Progenitor cell of endocrine pancreas (in vitro differentiated cells): ENCODE results near the gene TMEM178B. TPM values are rescaled to one million over a fixed set of nuclear protein-coding genes. Genes with fewer than 3 reads are reported as not detected.
"Not testable (repeated sequence)": the region's sequence is repeated elsewhere in the genome, so short reads cannot be mapped to it uniquely, and the experiment has no call there.

Experiments
- DNase-seq: peaks from one replicate; pipeline ENCODE4 v3.0.0; 2021; ENCODE audit warnings: low spot score; ENCODE audit not compliant: unreplicated experiment
- H3K27ac Mint-ChIP-seq: 2 replicates; pipeline ENCODE4 v1.8.0; 2021; ENCODE audit warnings: mild to moderate bottlenecking, moderate library complexity, mixed read lengths
- H3K27me3 Mint-ChIP-seq: 2 replicates; pipeline ENCODE4 v1.8.0; 2021; ENCODE audit warnings: mixed read lengths
- H3K36me3 Mint-ChIP-seq: 2 replicates; pipeline ENCODE4 v1.8.0; 2022; ENCODE audit warnings: mixed read lengths; ENCODE audit not compliant: insufficient read depth
- H3K4me1 Mint-ChIP-seq: 2 replicates; pipeline ENCODE4 v1.8.0; 2021; ENCODE audit warnings: low read depth, mixed read lengths
- H3K4me3 Mint-ChIP-seq: 2 replicates; pipeline ENCODE4 v1.8.0; 2021; ENCODE audit warnings: low read depth, mild to moderate bottlenecking, moderate library complexity, mixed read lengths
- H3K9me3 Mint-ChIP-seq: 2 replicates; pipeline ENCODE4 v1.8.0; 2021; ENCODE audit warnings: low read depth, mixed read lengths
- CTCF ChIP-seq: fragments of 200-600 bp; sonication (generic); IDR thresholded peaks from one replicate; pipeline ENCODE4 v1.5.0; 2021; ENCODE audit warnings: antibody characterized with exemption, mild to moderate bottlenecking; ENCODE audit not compliant: unreplicated experiment
- long read RNA-seq: library from polyadenylated mRNA; unstranded; transcript quantifications from one replicate; pipeline ENCODE4 v2.0.0, GENCODE V29; 2020
- total RNA-seq: library from RNA; stranded (reverse); gene quantifications from 2 replicates; pipeline ENCODE4 v1.2.1, GENCODE V29; 2021

Gene TMEM178B
- 2.3 and 2.8 TPM in 2 replicates for total RNA-seq
- long read RNA-seq, partial matches to known transcripts: 0 of 4 reads
- long read RNA-seq, other reads (novel, unspliced or antisense): 4 of 4 reads

GRCh38 chr7:141073641-141074161, at the start of gene TMEM178B:
TSS of gene TMEM178B (plus strand) at chr7:141074064.
- H3K27ac Mint-ChIP-seq: peak within 1 kb of the TSS; percentile 23
- peaks cover 43% of the 10 kb centered on the region for H3K27me3 Mint-ChIP-seq
- no peaks in the 10 kb centered on the region for H3K9me3 Mint-ChIP-seq
- peaks cover 11% of the 10 kb centered on the region for H3K4me1 Mint-ChIP-seq
- H3K4me3 Mint-ChIP-seq: peak within 1 kb of the TSS; percentile 73
- no peaks in the 10 kb centered on the region for H3K36me3 Mint-ChIP-seq
- TF ChIP-seq CTCF: no peak
- DNase-seq: peak; percentile 17

- no peak for DNase-seq
- Mint-ChIP-seq H3K27me3 (peaks cover 20% of the 10 kb centered on the region), H3K4me1 (no peaks in the 10 kb centered on the region), H3K27ac (no peak overlapping the region), H3K9me3 (peaks cover 24% of the 10 kb centered on the region), H3K4me3 (no peak overlapping the region), H3K36me3 (peaks cover 2% of the 10 kb centered on the region)
- no peak for TF ChIP-seq CTCF
These were observed 49.2 kb upstream of the TMEM178B start for GRCh38 chr7:141024668-141025067.

GRCh38 chr7:141027043-141027442, 46.8 kb upstream of the TMEM178B start:
- Mint-ChIP-seq H3K4me3 (no peak overlapping the region), H3K27ac (no peak overlapping the region), H3K9me3 (peaks cover 29% of the 10 kb centered on the region), H3K27me3 (peaks cover 8% of the 10 kb centered on the region), H3K36me3 (peaks cover 2% of the 10 kb centered on the region), H3K4me1 (no peaks in the 10 kb centered on the region)
- no peak for DNase-seq
- no peak for TF ChIP-seq CTCF

GRCh38 chr7:141028767-141029166, 45.1 kb upstream of the TMEM178B start:
- Mint-ChIP-seq H3K4me3 (no peak overlapping the region), H3K4me1 (peaks cover 2% of the 10 kb centered on the region), H3K27me3 (no peaks in the 10 kb centered on the region), H3K27ac (no peak overlapping the region), H3K9me3 (peaks cover 29% of the 10 kb centered on the region), H3K36me3 (peaks cover 4% of the 10 kb centered on the region)
- no peak for DNase-seq
- TF ChIP-seq CTCF: no peak

- H3K27me3 Mint-ChIP-seq, DNase-seq, H3K4me1 Mint-ChIP-seq, H3K4me3 Mint-ChIP-seq, H3K36me3 Mint-ChIP-seq: not testable (repeated sequence)
- peak overlapping the region; percentile 65 for H3K27ac Mint-ChIP-seq
- H3K9me3 Mint-ChIP-seq: peaks cover 21% of the 10 kb centered on the region
These were observed 41.1 kb upstream of the TMEM178B start for GRCh38 chr7:141032539-141033323.

GRCh38 chr7:141038100-141038499, 35.8 kb upstream of the TMEM178B start:
- not testable (repeated sequence) for DNase-seq, H3K27ac Mint-ChIP-seq, H3K36me3 Mint-ChIP-seq, H3K27me3 Mint-ChIP-seq, H3K9me3 Mint-ChIP-seq, H3K4me1 Mint-ChIP-seq, H3K4me3 Mint-ChIP-seq
